Esophagus squamous epithelium (tissue), 5 donors: Measurements from ENCODE around the gene VWDE. TPM values are rescaled to one million over a fixed set of nuclear protein-coding genes. Genes with fewer than 3 reads are reported as not detected.
"Not testable (repeated sequence)": the region's sequence is repeated elsewhere in the genome, so short reads cannot be mapped to it uniquely, and the experiment has no call there.

Experiments used
- DNase-seq: peaks from one replicate; lab custom pipeline; 2025; lab: John Stamatoyannopoulos, UW
- H3K27ac ChIP-seq, 4 donors: fragments of 200-600 bp; sonication (generic); one replicate each; pipeline ENCODE4 v1.5.1; 2016 to 2019; ENCODE audit warnings: mild to moderate bottlenecking in 1 of 4
- H3K27me3 ChIP-seq, 4 donors: fragments of 200-600 bp; sonication (generic); 1 replicate in 3 of 4; 2 replicates in 1 of 4; pipeline versions ENCODE4 v1.5.1 to v1.6.0; 2017 to 2021; ENCODE audit warnings: antibody characterized with exemption in 1 of 4
- H3K36me3 ChIP-seq, 3 donors: fragments of 200-600 bp; sonication (generic); one replicate each; pipeline ENCODE4 v1.5.1; 2016 to 2019
- H3K4me1 ChIP-seq, 3 donors: fragments of 200-600 bp; sonication (generic); one replicate each; pipeline ENCODE4 v1.5.1; 2017 to 2019
- H3K4me3 ChIP-seq, 4 donors: fragments of 200-600 bp; sonication (generic); 1 replicate in 3 of 4; 2 replicates in 1 of 4; pipeline ENCODE4 v1.5.1; 2016 to 2019; ENCODE audit warnings: mild to moderate bottlenecking in 2 of 4, moderate library complexity in 1 of 4
- H3K9me3 ChIP-seq, 3 donors: fragments of 200-600 bp; sonication (generic); one replicate each; pipeline ENCODE4 v1.5.1; 2016 to 2019
- POLR2A ChIP-seq, 4 donors: fragments of 450-650 bp; IDR thresholded peaks; one replicate each; pipeline ENCODE4 v1.6.1; 2017; ENCODE audit warnings: antibody characterized with exemption in 4 of 4, mild to moderate bottlenecking in 4 of 4, moderate library complexity in 3 of 4
- WGBS, 2 donors: methylation state at CpG; one replicate each; pipeline ENCODE4 v1.1.5; 2018; 5-methylcytosine and 5-hydroxymethylcytosine counted together
- intact Hi-C: fragments of 100-400 bp; cut with DNase I; formaldehyde crosslinking; loops from one replicate; pipeline ENCODE4 v1.15.0; 2022
- total RNA-seq, 4 donors: library from RNA; depleted of rRNA; stranded (reverse); fragments of >200 nt; gene quantifications; one replicate each; pipeline ENCODE4 v1.1.0, GENCODE V29; 2016
- TF ChIP-seq, protein P1 (sequence below), 6 experiments: fragments of 450-650 bp in 4 of 6; fragments of 200-600 bp in 2 of 6; sonication (generic) in 2 of 6; IDR thresholded peaks; one replicate each; pipeline ENCODE4 v1.5.1; 2016 to 2019; ENCODE audit warnings: antibody characterized with exemption in 6 of 6, mild to moderate bottlenecking in 4 of 6, moderate library complexity in 4 of 6
- donor health status: DM: yes; HTN: yes; CAD: no.

VWDE gene
- 1 to 10 TPM in 2 of 4 donors, under 1 TPM in 2; 0.62 to 2.9 (median 1.2) TPM for total RNA-seq

DNA sequence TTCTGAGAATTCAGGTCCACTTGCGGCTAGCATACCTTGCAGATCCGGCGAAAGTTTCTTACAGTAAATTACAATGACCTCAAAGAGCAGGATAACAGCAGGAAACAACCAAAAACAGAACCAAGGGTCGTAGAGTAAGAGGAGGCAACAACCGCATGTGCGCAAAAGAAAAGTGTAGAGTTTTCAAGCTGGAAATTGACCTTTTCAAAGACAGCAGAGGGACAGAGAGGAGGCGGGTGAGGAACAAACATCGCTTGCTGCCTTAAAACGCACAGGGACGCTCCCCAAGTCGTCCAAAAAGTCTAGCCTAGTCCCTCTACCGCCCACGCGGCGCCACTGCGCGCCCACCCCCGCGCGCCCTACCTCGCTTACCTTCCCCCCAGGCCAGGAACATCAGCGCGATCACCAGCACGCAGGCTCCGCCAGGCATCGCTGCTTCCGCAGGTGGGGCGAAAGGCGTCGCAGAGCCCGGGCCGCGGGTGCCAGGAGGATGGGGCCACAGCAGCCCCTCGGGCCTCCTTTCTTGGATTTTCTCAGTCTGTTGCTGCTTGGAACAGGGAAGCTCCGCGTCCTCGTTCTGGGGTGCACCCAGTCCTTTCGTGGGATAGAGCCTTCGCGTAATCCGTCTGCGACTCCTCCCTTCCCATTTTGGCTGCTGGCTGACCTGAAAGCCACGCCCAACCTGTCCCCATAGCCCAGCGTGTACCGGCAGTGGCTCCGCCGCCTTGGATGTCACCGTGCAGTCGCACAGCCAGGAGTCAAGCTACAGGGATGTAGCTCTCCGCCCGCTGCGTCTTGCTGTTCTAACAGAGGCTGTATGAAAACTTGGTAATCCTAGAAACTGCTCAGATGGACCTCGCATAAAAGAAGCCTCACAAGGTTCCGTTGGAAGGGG, at the start of gene VWDE:
Gene VWDE, minus strand, starts transcription at position 579 of the 895 bp plus-strand sequence. Its CDS starts 149 bp downstream, at position 430.
- Histone ChIP-seq H3K9me3 (no peaks in the 10 kb centered on the region), H3K27me3 (peaks cover 0 to 23% (median 0%) of the 10 kb centered on the region in 4 donors), H3K4me3 (peak within 1 kb of the TSS; percentile 26 to 71 (median 48)), H3K27ac (no peak within 1 kb of the TSS), H3K36me3 (no peaks in the 10 kb centered on the region), H3K4me1 (peaks cover 0 to 16% (median 0%) of the 10 kb centered on the region in 3 donors)
- TF ChIP-seq POLR2A (IDR thresholded peaks at IDR 0.05) = no peak
- TF ChIP-seq, protein P1, sequence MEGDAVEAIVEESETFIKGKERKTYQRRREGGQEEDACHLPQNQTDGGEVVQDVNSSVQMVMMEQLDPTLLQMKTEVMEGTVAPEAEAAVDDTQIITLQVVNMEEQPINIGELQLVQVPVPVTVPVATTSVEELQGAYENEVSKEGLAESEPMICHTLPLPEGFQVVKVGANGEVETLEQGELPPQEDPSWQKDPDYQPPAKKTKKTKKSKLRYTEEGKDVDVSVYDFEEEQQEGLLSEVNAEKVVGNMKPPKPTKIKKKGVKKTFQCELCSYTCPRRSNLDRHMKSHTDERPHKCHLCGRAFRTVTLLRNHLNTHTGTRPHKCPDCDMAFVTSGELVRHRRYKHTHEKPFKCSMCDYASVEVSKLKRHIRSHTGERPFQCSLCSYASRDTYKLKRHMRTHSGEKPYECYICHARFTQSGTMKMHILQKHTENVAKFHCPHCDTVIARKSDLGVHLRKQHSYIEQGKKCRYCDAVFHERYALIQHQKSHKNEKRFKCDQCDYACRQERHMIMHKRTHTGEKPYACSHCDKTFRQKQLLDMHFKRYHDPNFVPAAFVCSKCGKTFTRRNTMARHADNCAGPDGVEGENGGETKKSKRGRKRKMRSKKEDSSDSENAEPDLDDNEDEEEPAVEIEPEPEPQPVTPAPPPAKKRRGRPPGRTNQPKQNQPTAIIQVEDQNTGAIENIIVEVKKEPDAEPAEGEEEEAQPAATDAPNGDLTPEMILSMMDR (IDR thresholded peaks at IDR 0.05) = no peak
- intact Hi-C loops = no loop called here
- no peak for DNase-seq
- 1 to 2% methylated on average over 17 to 33 of the region's 54 CpGs for WGBS, 2 donors

DNA sequence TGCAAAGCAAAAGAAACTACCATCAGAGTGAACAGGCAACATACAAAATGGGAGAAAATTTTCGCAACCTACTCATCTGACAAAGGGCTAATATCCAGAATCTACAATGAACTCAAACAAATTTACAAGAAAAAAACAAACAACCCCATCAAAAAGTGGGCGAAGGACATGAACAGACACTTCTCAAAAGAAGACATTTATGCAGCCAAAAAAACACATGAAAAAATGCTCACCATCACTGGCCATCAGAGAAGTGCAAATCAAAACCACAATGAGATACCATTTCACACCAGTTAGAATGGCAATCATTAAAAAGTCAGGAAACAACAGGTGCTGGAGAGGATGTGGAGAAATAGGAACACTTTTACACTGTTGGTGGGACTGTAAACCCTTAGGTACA, 49.5 kb upstream of the VWDE start:
- DNase-seq, H3K4me3 ChIP-seq, H3K36me3 ChIP-seq, intact Hi-C loops, H3K27me3 ChIP-seq, H3K4me1 ChIP-seq, H3K9me3 ChIP-seq, H3K27ac ChIP-seq: not testable (repeated sequence)
- 94 to 100% methylated on average over 2 of the region's 2 CpGs for WGBS, 2 donors

DNA sequence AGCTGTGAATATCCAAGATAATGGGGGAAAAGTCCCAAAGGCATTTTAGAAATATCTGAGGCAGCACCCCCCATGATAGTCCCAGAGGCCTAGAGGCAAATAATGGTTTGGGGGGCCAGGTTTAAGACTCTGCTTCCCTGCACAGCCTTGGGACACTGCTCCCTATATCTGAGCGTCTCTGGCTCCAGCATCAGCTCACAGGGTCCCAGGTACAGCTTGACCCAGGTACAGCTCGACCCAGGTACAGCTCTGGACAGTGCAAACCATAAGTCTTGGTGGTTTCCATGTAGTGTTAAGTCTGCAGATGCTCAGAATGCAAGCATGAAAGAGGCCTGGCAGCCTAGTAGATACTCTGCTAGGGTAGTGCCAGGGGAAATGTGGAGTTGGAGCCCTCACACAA, 47.0 kb upstream of the VWDE start:
- Histone ChIP-seq H3K9me3 (no peaks in the 10 kb centered on the region), H3K4me1 (no peaks in the 10 kb centered on the region), H3K27me3 (no peaks in the 10 kb centered on the region), H3K4me3 (no peak overlapping the region), H3K27ac (no peak overlapping the region), H3K36me3 (no peaks in the 10 kb centered on the region)
- TF ChIP-seq POLR2A (IDR thresholded peaks at IDR 0.05) = no peak
- TF ChIP-seq, protein P1 (IDR thresholded peaks at IDR 0.05) = no peak
- intact Hi-C loops = no loop called here
- 43 to 50% methylated on average over 2 of the region's 2 CpGs for WGBS, 2 donors
- DNase-seq = no peak

DNA sequence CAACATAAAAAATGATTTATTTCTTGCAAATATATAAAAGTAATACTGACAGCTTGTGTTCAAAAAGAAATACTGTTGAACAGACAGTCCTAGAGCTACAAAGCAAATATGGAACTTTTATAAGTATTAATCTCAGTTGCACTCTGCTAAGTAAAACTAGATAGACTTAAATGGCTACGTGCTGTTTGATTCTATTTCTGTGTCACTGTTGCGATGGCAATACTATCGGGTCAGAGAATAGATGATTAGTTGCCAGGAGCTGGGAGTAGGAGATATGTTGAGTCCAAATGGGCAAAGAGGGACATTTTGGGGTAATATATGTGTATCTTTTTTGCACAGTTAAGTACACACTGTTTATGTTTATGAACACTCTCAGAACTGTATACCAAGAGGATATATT, 41.1 kb upstream of the VWDE start:
- no peak for DNase-seq
- no peaks in the 10 kb centered on the region for H3K36me3 ChIP-seq
- H3K9me3 ChIP-seq = no peaks in the 10 kb centered on the region
- H3K4me1 ChIP-seq = no peaks in the 10 kb centered on the region
- no peak overlapping the region for H3K4me3 ChIP-seq
- H3K27me3 ChIP-seq = no peaks in the 10 kb centered on the region
- TF ChIP-seq, protein P1 (IDR thresholded peaks at IDR 0.05) = no peak
- no peak for TF ChIP-seq POLR2A (IDR thresholded peaks at IDR 0.05)
- WGBS, 2 donors = 71 to 81% methylated on average over 3 of the region's 3 CpGs
- no peak overlapping the region for H3K27ac ChIP-seq
- intact Hi-C loops = no loop called here

DNA sequence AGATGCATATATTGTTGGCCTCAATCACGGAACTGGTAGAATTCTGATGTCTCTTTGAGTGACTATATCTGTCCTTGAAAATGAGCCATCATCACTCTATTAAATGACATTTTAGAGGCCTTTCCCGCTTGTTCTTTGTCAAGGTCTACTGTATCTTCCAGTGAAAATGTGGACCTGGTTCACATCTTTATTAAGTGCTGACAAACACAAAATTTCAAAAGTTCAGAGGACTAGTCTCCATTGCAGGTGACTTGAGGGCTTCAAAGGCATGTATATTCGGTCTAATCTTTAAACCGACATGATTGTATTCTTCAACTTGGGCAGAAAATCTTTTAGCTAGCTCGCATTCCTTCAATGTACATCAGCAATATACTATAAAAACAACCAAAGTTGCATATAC, 36.6 kb upstream of the VWDE start:
- Histone ChIP-seq H3K27ac (no peak overlapping the region), H3K4me3 (no peak overlapping the region), H3K36me3 (no peaks in the 10 kb centered on the region), H3K27me3 (no peaks in the 10 kb centered on the region), H3K4me1 (no peaks in the 10 kb centered on the region), H3K9me3 (no peaks in the 10 kb centered on the region)
- DNase-seq = no peak
- intact Hi-C loops = no loop called here
- 71 to 79% methylated on average over 5 of the region's 5 CpGs for WGBS, 2 donors
- TF ChIP-seq, protein P1 (IDR thresholded peaks at IDR 0.05) = no peak
- TF ChIP-seq POLR2A (IDR thresholded peaks at IDR 0.05) = no peak
